NCI-H2196 (cell line): ENCODE results near the gene KANK3.

Experiments used
- DNase-seq: peaks from one replicate; lab custom pipeline; 2025; ENCODE audit not compliant: unreplicated experiment; lab: John Stamatoyannopoulos, UW

Gene KANK3

GRCh38 chr19:8340341-8341096 is 2.5 kb downstream of the KANK3 start:
- DNase-seq, result no peak

- DNase-seq, result no peak
These were observed 4.2 kb downstream of the KANK3 start for GRCh38 chr19:8338835-8339234.

GRCh38 chr19:8337728-8338127 is 5.3 kb downstream of the KANK3 start:
- no peak for DNase-seq

GRCh38 chr19:8336660-8337059 is 6.4 kb downstream of the KANK3 start:
- no peak for DNase-seq

GRCh38 chr19:8336072-8336569 is 6.9 kb downstream of the KANK3 start:
- DNase-seq, result no peak

GRCh38 chr19:8335343-8336071 is 7.6 kb downstream of the KANK3 start:
- DNase-seq, result peak; percentile 68

GRCh38 chr19:8334458-8335342 is 8.4 kb downstream of the KANK3 start:
- DNase-seq, result peak; percentile 94

- DNase-seq, result peak; percentile 30
These were observed 9.2 kb downstream of the KANK3 start for GRCh38 chr19:8333767-8334457.

GRCh38 chr19:8332976-8333766 is 9.9 kb downstream of the KANK3 start:
- no peak for DNase-seq

- DNase-seq, result no peak
These were observed 11.7 kb downstream of the KANK3 start for GRCh38 chr19:8331263-8331845.

- no peak for DNase-seq
These were observed 13.1 kb downstream of the KANK3 start for GRCh38 chr19:8329996-8330395.

GRCh38 chr19:8325454-8325853 is 17.6 kb downstream of the KANK3 start:
- DNase-seq, result no peak

- DNase-seq, result peak; percentile 36
These were observed 18.6 kb downstream of the KANK3 start for GRCh38 chr19:8324186-8325050.

GRCh38 chr19:8323781-8324185 is 19.3 kb downstream of the KANK3 start:
- DNase-seq, result no peak

GRCh38 chr19:8322638-8322997 is 20.4 kb downstream of the KANK3 start:
- no peak for DNase-seq

- DNase-seq, result no peak
These were observed 20.9 kb downstream of the KANK3 start for GRCh38 chr19:8321986-8322637.

GRCh38 chr19:8321067-8321985 is 21.7 kb downstream of the KANK3 start, which contains the start of the genes NDUFA7 and RPS28:
TSS of gene NDUFA7 (minus strand) at chr19:8321375. CDS start at chr19:8321358, 17 bp downstream.
TSS of gene RPS28 (plus strand) at chr19:8321496. CDS start at chr19:8321531, 35 bp downstream.
- peak; percentile 96 for DNase-seq
